A673 (cell line): ENCODE measurements around the gene IER5. TPM values are rescaled to one million over a fixed set of nuclear protein-coding genes. Genes with fewer than 3 reads are reported as not detected.

Experiments used
- BruUV-seq: library from RNA; stranded (reverse); fragments of 400-500 nt; replicated peaks from 2 replicates; lab custom pipeline; 2021; lab: Mats Ljungman, UMichigan
- CTCF ChIA-PET: fragments of 300-600 bp; sonication (Branson Sonifier 250); formaldehyde crosslinking; loops from one replicate; lab custom pipeline; 2022; ENCODE audit warnings: antibody characterized with exemption; lab: Charles Lee
- POLR2A ChIA-PET: fragments of 300-600 bp; sonication (Branson Sonifier 250); formaldehyde crosslinking; loops from one replicate; lab custom pipeline; 2022; ENCODE audit warnings: antibody characterized with exemption; ENCODE audit not compliant: low non-redundant PET; lab: Charles Lee
- DNase-seq: peaks from one replicate; pipeline ENCODE4 v3.0.0-alpha.2; 2015; ENCODE audit warnings: low spot score
- H3K27ac ChIP-seq: fragments of 200-600 bp; sonication (generic); 2 replicates; pipeline ENCODE4 v1.5.1; 2016; ENCODE audit warnings: mixed run types, low read depth, mild to moderate bottlenecking, mixed read lengths, antibody characterized with exemption, low read length; ENCODE audit not compliant: poor library complexity, severe bottlenecking
- H3K27me3 ChIP-seq: fragments of 200-600 bp; sonication (generic); replicated peaks from 2 replicates; pipeline ENCODE4 v1.6.1; 2017; ENCODE audit warnings: mixed run types, low read depth, mild to moderate bottlenecking, mixed read lengths, antibody characterized with exemption, low read length; ENCODE audit not compliant: insufficient read depth, poor library complexity
- H3K36me3 ChIP-seq: fragments of 200-600 bp; sonication (generic); 2 replicates; pipeline ENCODE4 v1.6.1; 2016; ENCODE audit warnings: mixed run types, mild to moderate bottlenecking, mixed read lengths, antibody characterized with exemption, low read length; ENCODE audit not compliant: insufficient read depth, poor library complexity, severe bottlenecking
- H3K4me1 ChIP-seq: fragments of 200-600 bp; sonication (generic); 2 replicates; pipeline ENCODE4 v1.6.1; 2017; ENCODE audit warnings: mixed run types, mild to moderate bottlenecking, mixed read lengths, antibody characterized with exemption, low read length; ENCODE audit not compliant: insufficient read depth, poor library complexity, severe bottlenecking
- H3K4me3 ChIP-seq: fragments of 200-600 bp; sonication (generic); 2 replicates; pipeline ENCODE4 v1.5.1; 2016; ENCODE audit warnings: low read depth, mixed run types, mild to moderate bottlenecking, mixed read lengths, low read length; ENCODE audit not compliant: poor library complexity, severe bottlenecking
- H3K9me3 ChIP-seq: fragments of 200-600 bp; sonication (generic); 2 replicates; pipeline ENCODE4 v1.6.1; 2016; ENCODE audit warnings: mixed run types, low read depth, mild to moderate bottlenecking, mixed read lengths, antibody characterized with exemption, low read length; ENCODE audit not compliant: poor library complexity, severe bottlenecking
- EZH2 ChIP-seq: fragments of 200-600 bp; sonication (generic); IDR thresholded peaks from 2 replicates; pipeline ENCODE4 v1.6.1; 2017; ENCODE audit warnings: borderline replicate concordance, low read depth, mild to moderate bottlenecking, mixed read lengths, antibody characterized with exemption, low read length; ENCODE audit not compliant: poor library complexity, severe bottlenecking
- intact Hi-C: fragments of 100-400 bp; cut with micrococcal nuclease; formaldehyde crosslinking; loops from one replicate; pipeline ENCODE4 v1.10.0; 2022; ENCODE audit not compliant: unreplicated experiment
- total RNA-seq: library from RNA; stranded (reverse); gene quantifications from 2 replicates; pipeline ENCODE4 v1.2.3, GENCODE V29; 2021
- TF ChIP-seq, protein P1 (sequence below): fragments of 300-800, 200-600 bp; sonication (generic); conservative IDR thresholded peaks from 2 replicates; pipeline ENCODE4 v1.5.1; 2017; ENCODE audit warnings: low read depth, mild to moderate bottlenecking, antibody characterized with exemption, low read length, moderate library complexity, mixed read lengths

The IER5 gene
- total RNA-seq, 1 experiment from 2014 or later = 28.2 TPM

DNA sequence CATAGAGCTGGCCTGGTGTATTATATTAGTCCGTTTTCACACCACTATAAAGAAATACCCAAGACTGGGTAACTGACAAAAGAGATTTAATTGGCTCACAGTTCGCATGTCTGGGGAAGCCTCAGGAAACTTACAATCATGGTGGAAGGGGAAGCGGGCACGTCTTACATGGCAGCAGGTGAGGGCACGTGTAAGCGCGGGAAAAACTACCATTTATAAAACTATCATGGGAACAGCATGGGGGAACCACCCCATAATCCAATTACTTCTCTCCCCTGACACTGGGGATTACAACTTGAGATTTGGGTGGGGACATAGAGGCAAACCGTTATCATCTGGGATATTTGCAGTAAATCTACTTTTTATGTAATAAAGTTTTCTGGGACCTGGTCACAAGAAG lies 6.8 kb downstream of the IER5 start:
- TF ChIP-seq, protein P1, sequence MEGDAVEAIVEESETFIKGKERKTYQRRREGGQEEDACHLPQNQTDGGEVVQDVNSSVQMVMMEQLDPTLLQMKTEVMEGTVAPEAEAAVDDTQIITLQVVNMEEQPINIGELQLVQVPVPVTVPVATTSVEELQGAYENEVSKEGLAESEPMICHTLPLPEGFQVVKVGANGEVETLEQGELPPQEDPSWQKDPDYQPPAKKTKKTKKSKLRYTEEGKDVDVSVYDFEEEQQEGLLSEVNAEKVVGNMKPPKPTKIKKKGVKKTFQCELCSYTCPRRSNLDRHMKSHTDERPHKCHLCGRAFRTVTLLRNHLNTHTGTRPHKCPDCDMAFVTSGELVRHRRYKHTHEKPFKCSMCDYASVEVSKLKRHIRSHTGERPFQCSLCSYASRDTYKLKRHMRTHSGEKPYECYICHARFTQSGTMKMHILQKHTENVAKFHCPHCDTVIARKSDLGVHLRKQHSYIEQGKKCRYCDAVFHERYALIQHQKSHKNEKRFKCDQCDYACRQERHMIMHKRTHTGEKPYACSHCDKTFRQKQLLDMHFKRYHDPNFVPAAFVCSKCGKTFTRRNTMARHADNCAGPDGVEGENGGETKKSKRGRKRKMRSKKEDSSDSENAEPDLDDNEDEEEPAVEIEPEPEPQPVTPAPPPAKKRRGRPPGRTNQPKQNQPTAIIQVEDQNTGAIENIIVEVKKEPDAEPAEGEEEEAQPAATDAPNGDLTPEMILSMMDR = no peak
- TF ChIP-seq EZH2 = no peak
- H3K4me3 ChIP-seq = no peak overlapping the region
- peak overlapping the region; percentile 93 for H3K27ac ChIP-seq
- H3K4me1 ChIP-seq = peaks cover 89% of the 10 kb centered on the region
- CTCF ChIA-PET = no interaction called here
- H3K36me3 ChIP-seq = peaks cover 13% of the 10 kb centered on the region
- BruUV-seq = no TSS peak
- DNase-seq = no peak
- POLR2A ChIA-PET = no interaction called here
- no peaks in the 10 kb centered on the region for H3K27me3 ChIP-seq
- intact Hi-C loops = no loop called here
- H3K9me3 ChIP-seq = no peaks in the 10 kb centered on the region

DNA sequence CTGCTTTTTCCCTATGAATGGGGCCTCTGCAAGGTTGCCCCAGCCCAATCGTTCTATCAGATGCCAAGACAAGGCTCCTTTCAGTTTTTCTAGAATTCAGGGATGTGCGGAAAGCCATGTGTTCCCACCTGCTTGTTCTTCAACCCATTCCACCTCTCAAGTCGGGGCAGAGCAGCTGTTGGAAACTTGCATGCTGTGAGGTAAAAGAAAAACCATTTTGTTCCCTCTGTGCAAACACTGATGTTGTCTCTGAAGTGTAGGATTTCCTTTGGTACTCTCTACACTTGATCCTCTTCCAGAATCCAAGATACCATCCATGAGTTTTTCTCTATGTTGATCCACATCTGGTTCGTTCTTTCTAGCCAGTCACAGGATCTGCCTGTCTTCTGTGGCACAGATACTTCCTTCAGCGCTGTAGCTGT lies 7.3 kb downstream of the IER5 start:
- ChIA-PET POLR2A (no interaction called here), CTCF (interaction anchor here (1.2 kb wide), 1 partner anchor 214 kb away, joined by 4 read pairs; no protein-coding TSS in a partner anchor)
- H3K4me3 ChIP-seq = peak overlapping the region; percentile 16
- H3K27me3 ChIP-seq = no peaks in the 10 kb centered on the region
- peaks cover 94% of the 10 kb centered on the region for H3K4me1 ChIP-seq
- peaks cover 13% of the 10 kb centered on the region for H3K36me3 ChIP-seq
- H3K27ac ChIP-seq = peak overlapping the region; percentile 93
- no peaks in the 10 kb centered on the region for H3K9me3 ChIP-seq
- intact Hi-C loops = no loop called here
- no TSS peak for BruUV-seq
- DNase-seq = no peak
- TF ChIP-seq EZH2 = no peak
- TF ChIP-seq, protein P1 = no peak

DNA sequence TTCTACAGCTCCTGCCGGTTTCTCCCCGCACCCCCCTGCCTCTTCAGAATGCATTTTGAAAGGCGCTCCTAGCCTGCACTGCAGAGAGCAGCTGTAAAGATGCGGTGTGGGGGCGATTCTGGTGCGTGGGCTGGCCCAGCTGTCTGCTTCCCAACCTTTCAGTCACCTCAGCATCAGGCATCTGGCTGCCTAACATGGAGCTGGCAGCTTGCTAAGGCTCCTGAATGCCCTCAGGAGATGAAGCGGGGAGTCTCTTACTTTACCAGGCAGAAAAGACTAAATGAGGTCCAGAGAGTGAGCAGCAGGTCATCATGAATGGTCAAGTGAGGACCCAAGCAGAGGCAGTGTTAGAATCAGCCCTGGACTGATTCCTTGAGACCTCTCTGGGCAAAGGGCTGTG lies 8.7 kb downstream of the IER5 start:
- H3K27me3 ChIP-seq = no peaks in the 10 kb centered on the region
- peaks cover 97% of the 10 kb centered on the region for H3K4me1 ChIP-seq
- peak overlapping the region; percentile 93 for H3K27ac ChIP-seq
- intact Hi-C loops = no loop called here
- peaks cover 13% of the 10 kb centered on the region for H3K36me3 ChIP-seq
- no peak overlapping the region for H3K4me3 ChIP-seq
- no peaks in the 10 kb centered on the region for H3K9me3 ChIP-seq
- BruUV-seq = no TSS peak
- ChIA-PET POLR2A (no interaction called here), CTCF (interaction anchor here (0.8 kb wide), 1 partner anchor 8 kb away, joined by 8 read pairs; no protein-coding TSS in a partner anchor)
- TF ChIP-seq, protein P1 = no peak
- no peak for TF ChIP-seq EZH2
- DNase-seq = no peak
